ENCODE measurements around the gene KRTAP9-1.

KRTAP9-1 gene

DNA sequence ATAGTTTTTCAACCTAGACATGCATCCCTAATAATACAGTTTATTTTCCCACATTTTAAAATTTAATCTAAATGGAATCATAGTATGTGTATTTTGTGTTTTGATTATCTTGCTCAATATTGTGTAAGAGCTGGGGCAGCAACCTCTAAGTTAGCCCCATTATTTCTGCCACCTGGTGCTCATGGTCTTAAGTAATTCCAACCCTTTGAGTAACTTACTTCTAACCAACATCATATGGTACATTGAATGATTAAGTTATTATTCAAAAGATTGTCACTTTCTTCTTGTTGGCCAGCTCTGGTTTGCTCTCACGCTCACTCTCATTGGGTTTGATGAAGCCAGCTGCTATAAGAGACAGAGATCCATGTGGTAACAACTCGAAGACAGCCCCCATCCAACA, 17.8 kb upstream of the KRTAP9-1 start:
- TF ChIP-seq, protein P1, sequence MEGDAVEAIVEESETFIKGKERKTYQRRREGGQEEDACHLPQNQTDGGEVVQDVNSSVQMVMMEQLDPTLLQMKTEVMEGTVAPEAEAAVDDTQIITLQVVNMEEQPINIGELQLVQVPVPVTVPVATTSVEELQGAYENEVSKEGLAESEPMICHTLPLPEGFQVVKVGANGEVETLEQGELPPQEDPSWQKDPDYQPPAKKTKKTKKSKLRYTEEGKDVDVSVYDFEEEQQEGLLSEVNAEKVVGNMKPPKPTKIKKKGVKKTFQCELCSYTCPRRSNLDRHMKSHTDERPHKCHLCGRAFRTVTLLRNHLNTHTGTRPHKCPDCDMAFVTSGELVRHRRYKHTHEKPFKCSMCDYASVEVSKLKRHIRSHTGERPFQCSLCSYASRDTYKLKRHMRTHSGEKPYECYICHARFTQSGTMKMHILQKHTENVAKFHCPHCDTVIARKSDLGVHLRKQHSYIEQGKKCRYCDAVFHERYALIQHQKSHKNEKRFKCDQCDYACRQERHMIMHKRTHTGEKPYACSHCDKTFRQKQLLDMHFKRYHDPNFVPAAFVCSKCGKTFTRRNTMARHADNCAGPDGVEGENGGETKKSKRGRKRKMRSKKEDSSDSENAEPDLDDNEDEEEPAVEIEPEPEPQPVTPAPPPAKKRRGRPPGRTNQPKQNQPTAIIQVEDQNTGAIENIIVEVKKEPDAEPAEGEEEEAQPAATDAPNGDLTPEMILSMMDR (IDR thresholded peaks at IDR 0.05; ENCODE audit: low read depth, low read length): no peak
- H3K4me3 ChIP-seq (ENCODE audit: low read depth, low read length): no peak overlapping the region

DNA sequence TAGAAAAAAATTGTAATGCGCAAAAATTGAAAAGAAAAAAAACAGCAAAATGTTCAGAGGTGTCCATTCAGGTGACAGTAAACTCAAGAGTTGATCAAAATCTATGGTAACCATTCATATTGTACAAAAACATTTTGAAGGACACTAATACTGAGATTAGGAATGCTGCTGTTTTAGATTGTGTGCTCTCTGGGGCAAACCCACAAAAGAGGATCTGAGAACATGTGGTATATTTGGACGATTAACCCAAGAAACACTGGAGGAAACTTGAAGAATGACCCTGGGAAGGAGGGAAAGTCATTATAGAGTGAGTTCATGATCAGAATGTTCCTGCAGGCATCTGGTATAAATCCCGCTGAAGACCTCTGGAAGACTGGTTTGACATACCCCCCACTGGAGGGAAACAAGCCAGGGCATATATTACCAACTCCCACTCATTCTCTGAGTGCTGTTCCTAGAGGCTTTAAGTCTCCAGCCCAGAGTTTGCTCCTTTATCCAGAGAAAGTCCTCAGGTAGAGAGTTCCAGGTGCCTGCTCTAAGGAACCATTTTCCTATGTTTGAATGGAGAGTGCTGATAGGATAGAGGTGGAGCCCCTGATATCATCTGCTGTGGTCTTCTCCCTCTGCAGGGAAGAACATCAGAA, 12.8 kb upstream of the KRTAP9-1 start:
- H3K4me3 ChIP-seq (ENCODE audit: low read depth, low read length): no peak overlapping the region
- TF ChIP-seq, protein P1 (IDR thresholded peaks at IDR 0.05; ENCODE audit: low read depth, low read length): no peak

DNA sequence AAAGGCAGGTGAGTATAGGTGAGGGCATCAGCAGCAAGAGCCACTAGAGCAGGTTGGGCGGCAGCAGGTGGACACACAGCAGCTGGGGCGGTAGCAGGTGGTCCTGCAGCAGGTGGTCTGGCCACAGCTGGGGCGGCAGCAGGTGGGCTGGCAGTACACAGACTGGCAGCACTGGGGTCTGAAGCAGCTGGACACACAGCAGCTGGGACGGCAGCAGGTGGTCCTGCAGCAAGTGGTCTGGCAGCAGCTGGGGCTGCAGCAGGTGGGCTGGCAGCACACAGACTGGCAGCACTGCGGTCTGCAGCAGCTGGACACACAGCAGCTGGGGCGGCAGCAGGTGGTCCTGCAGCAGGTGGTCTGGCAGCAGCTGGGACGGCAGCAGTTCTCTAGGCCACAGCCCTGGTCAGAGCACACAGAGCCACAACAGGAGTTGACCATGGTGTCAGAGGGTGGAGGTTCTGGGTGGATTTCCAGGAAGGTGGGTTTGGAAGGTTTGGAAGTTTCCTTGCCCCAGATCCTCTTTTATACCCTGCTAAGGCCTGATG, 11.9 kb upstream of the KRTAP9-1 start, which contains the start of gene KRTAP4-2:
Gene KRTAP4-2, minus strand, starts transcription at position 495 of the 545 bp plus-strand sequence. Its CDS starts 57 bp downstream, at position 438.
- no peak within 1 kb of the TSS for H3K4me3 ChIP-seq (ENCODE audit: low read depth, low read length)
- TF ChIP-seq, protein P1 (IDR thresholded peaks at IDR 0.05; ENCODE audit: low read depth, low read length): no peak

DNA sequence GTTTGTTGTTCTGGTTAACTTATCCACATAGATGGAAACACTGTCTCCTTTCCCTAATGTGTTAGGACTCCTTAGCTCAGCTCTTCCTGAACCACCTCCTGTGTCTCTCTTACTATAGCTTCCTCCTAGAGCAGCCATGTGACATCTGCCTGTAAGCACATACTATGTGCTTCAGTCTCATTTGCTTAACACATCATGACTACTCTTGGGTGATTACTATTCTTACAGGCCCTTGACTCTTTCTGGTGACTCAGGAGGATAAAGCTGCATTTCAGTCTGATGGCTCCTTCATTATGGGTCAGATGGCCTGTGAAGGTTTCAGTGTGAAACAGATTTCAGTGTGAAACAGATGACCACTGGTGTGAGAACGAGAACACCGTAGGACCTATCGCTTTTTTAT, 11.3 kb upstream of the KRTAP9-1 start:
- TF ChIP-seq, protein P1 (IDR thresholded peaks at IDR 0.05; ENCODE audit: low read depth, low read length): no peak
- H3K4me3 ChIP-seq (ENCODE audit: low read depth, low read length): no peak overlapping the region

DNA sequence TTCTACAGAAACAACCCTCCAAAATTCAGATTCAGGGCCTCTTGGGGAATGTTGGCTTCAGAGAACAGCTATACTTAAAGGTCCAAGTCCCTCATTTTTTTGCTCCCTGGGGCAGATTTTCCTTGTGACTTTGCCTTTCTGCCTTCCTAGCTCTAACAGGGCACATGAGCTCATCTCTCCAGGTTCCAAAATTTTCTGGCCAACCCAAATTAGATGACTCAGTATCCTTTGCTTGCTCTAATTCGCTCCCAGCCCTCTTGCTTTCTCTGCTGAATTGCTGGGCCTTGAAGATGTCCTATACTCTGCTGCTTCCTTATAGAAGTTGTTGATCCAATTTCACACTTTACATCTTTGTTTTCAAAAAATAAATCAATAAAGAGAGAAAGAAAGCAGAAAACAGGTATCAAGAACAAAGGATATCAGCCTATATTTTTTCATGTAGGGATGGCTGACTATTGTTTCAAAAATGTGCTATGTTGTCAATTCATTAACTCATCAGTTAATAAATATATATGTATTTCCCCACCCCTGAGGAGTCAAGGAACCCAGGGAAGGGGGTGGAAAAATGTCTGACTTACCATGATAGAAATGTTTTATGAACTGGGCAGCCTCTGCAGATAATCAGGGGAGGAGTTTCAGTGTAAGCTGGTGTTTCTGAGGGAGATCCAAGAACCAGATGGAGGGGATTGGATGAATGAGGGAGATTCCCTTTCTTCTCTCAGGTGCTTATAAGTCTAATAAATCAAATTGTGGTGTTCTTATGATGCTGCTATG, 10.7 kb upstream of the KRTAP9-1 start:
- TF ChIP-seq, protein P1 (IDR thresholded peaks at IDR 0.05; ENCODE audit: low read depth, low read length): no peak

DNA sequence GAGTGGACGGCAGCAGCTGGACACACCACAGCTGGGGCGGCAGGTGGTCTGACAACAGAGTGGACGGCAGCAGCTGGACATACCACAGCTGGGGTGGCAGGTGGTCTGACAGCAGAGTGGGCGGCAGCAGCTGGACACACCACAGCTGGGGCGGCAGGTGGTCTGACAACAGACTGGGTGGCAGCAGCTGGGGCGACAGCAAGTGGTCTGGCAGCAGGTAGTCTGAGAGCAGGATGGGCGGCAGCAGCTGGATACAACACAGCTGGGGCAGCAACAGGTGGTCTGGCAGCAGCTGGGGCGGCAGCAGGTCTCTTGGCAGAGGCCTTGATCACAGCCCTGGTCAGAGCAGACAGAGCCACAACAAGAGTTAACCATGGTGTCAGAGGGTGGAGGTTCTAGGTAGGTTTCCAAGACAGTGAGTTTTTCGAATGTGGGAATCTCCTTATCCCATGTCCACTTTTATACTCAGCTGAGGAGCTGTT, 5.2 kb upstream of the KRTAP9-1 start, which contains the start of gene KRTAP4-1:
Gene KRTAP4-1, minus strand, starts transcription at position 432 of the 482 bp plus-strand sequence. Its CDS starts 57 bp downstream, at position 375.
- TF ChIP-seq, protein P1 (IDR thresholded peaks at IDR 0.05; ENCODE audit: low read depth, low read length): no peak

More for the DNA sequence above, 10.7 kb upstream of the KRTAP9-1 start:
- H3K4me3 ChIP-seq (ENCODE audit: low read depth, low read length): no peak overlapping the region

More for the DNA sequence above, 5.2 kb upstream of the KRTAP9-1 start, which contains the start of gene KRTAP4-1:
- H3K4me3 ChIP-seq (ENCODE audit: low read depth, low read length): no peak within 1 kb of the TSS
